Stimulated activated CD4-positive, alpha-beta T cell treated with anti-CD3 and anti-CD28 coated beads, Interleukin-12 subunit alpha, Interleukin-12 subunit beta, amount 100 ng/mL, for 24 hours (primary cell): ENCODE measurements around the gene BCL11A.

Source experiments
- DNase-seq, 2 experiments: peaks; one replicate each; pipeline ENCODE4 v3.0.0-alpha.2; 2020; ENCODE audit warnings: low read depth in 2 of 2

Gene BCL11A

GRCh38 chr2:60526623-60527022, 26.8 kb downstream of the BCL11A start:
- no peak for DNase-seq

- DNase-seq = no peak
Measured at GRCh38 chr2:60525899-60526298, 27.6 kb downstream of the BCL11A start.

- DNase-seq = no peak
Measured at GRCh38 chr2:60524874-60525273, 28.6 kb downstream of the BCL11A start.

GRCh38 chr2:60523963-60524362, 29.5 kb downstream of the BCL11A start:
- DNase-seq = no peak

- DNase-seq = no peak
Measured at GRCh38 chr2:60522462-60522861, 31.0 kb downstream of the BCL11A start.

GRCh38 chr2:60521626-60522025, 31.8 kb downstream of the BCL11A start:
- DNase-seq = no peak

- DNase-seq = no peak
Measured at GRCh38 chr2:60520917-60521539, 32.4 kb downstream of the BCL11A start.

GRCh38 chr2:60520151-60520876, 33.1 kb downstream of the BCL11A start:
- no peak for DNase-seq

- DNase-seq = no peak
Measured at GRCh38 chr2:60519231-60519863, 34.1 kb downstream of the BCL11A start.

GRCh38 chr2:60518567-60518966, 34.9 kb downstream of the BCL11A start:
- no peak for DNase-seq

- no peak for DNase-seq
Measured at GRCh38 chr2:60517446-60517845, 36.0 kb downstream of the BCL11A start.

- DNase-seq = no peak
Measured at GRCh38 chr2:60516826-60517225, 36.6 kb downstream of the BCL11A start.

GRCh38 chr2:60516383-60516811, 37.1 kb downstream of the BCL11A start:
- DNase-seq = no peak

GRCh38 chr2:60515721-60516226, 37.7 kb downstream of the BCL11A start:
- DNase-seq = no peak

- no peak for DNase-seq
Measured at GRCh38 chr2:60513996-60514395, 39.5 kb downstream of the BCL11A start.

GRCh38 chr2:60513191-60513590, 40.3 kb downstream of the BCL11A start:
- DNase-seq = no peak

GRCh38 chr2:60512641-60513040, 40.8 kb downstream of the BCL11A start:
- no peak for DNase-seq

GRCh38 chr2:60512062-60512622, 41.3 kb downstream of the BCL11A start:
- DNase-seq = no peak

- DNase-seq = no peak
Measured at GRCh38 chr2:60510713-60511112, 42.7 kb downstream of the BCL11A start.

- no peak for DNase-seq
Measured at GRCh38 chr2:60509066-60509465, 44.4 kb downstream of the BCL11A start.

- DNase-seq = no peak
Measured at GRCh38 chr2:60508339-60508917, 45.0 kb downstream of the BCL11A start.
